ENCODE results near the gene MAPK10.

MAPK10 gene

GRCh38 chr4:86359944-86360478, at the start of gene MAPK10:
MAPK10 (minus strand) TSS chr4:86360053.
- no peak for DNase-seq

- DNase-seq: no peak
Measured at GRCh38 chr4:86403575-86403974, 43.7 kb upstream of the MAPK10 start.

GRCh38 chr4:86401826-86402225, 42.0 kb upstream of the MAPK10 start:
- no peak for DNase-seq

- no peak for DNase-seq
Measured at GRCh38 chr4:86400216-86400615, 40.4 kb upstream of the MAPK10 start.

- no peak for DNase-seq
Measured at GRCh38 chr4:86398187-86398586, 38.3 kb upstream of the MAPK10 start.

GRCh38 chr4:86393749-86394148, 33.9 kb upstream of the MAPK10 start:
- DNase-seq: no peak

GRCh38 chr4:86389664-86390063, 29.8 kb upstream of the MAPK10 start:
- no peak for DNase-seq

- no peak for DNase-seq
Measured at GRCh38 chr4:86388252-86388651, 28.4 kb upstream of the MAPK10 start.

- no peak for DNase-seq
Measured at GRCh38 chr4:86386817-86387415, 27.1 kb upstream of the MAPK10 start.

- DNase-seq: no peak
Measured at GRCh38 chr4:86386201-86386600, 26.3 kb upstream of the MAPK10 start.

- no peak for DNase-seq
Measured at GRCh38 chr4:86381431-86381830, 21.6 kb upstream of the MAPK10 start.

GRCh38 chr4:86380181-86380724, 20.4 kb upstream of the MAPK10 start:
- no peak for DNase-seq

- no peak for DNase-seq
Measured at GRCh38 chr4:86376850-86377249, 17.0 kb upstream of the MAPK10 start.

- no peak for DNase-seq
Measured at GRCh38 chr4:86368433-86368832, 8.6 kb upstream of the MAPK10 start.

- no peak for DNase-seq
Measured at GRCh38 chr4:86367577-86367976, 7.7 kb upstream of the MAPK10 start.

GRCh38 chr4:86366920-86367319, 7.1 kb upstream of the MAPK10 start:
- no peak for DNase-seq

GRCh38 chr4:86362510-86362909, 2.7 kb upstream of the MAPK10 start:
- no peak for DNase-seq

GRCh38 chr4:86358257-86358656, 1.6 kb downstream of the MAPK10 start:
- DNase-seq: no peak

GRCh38 chr4:86357608-86358007, 2.2 kb downstream of the MAPK10 start:
- no peak for DNase-seq

- no peak for DNase-seq
Measured at GRCh38 chr4:86356425-86357210, 3.2 kb downstream of the MAPK10 start.

GRCh38 chr4:86354390-86354789, 5.5 kb downstream of the MAPK10 start:
- DNase-seq: no peak

- DNase-seq: no peak
Measured at GRCh38 chr4:86346320-86346719, 13.5 kb downstream of the MAPK10 start.

- DNase-seq: no peak
Measured at GRCh38 chr4:86344127-86344526, 15.7 kb downstream of the MAPK10 start.

GRCh38 chr4:86338989-86339388, 20.9 kb downstream of the MAPK10 start:
- no peak for DNase-seq
